ENCODE results near the gene TNFSF10. TPM values are rescaled to one million over a fixed set of nuclear protein-coding genes. Genes with fewer than 3 reads are reported as not detected.
A peak's percentile ranks its signal among the peaks of the same experiment; 100 is the strongest.

The TNFSF10 gene
- total and polyA plus RNA-seq, 9 of the 15 experiments (the other 6 are each of a cell fraction or from before 2014, with no cell fraction given) = 0.07 to 1.3 (median 0.27) TPM; not detected in 1

DNA sequence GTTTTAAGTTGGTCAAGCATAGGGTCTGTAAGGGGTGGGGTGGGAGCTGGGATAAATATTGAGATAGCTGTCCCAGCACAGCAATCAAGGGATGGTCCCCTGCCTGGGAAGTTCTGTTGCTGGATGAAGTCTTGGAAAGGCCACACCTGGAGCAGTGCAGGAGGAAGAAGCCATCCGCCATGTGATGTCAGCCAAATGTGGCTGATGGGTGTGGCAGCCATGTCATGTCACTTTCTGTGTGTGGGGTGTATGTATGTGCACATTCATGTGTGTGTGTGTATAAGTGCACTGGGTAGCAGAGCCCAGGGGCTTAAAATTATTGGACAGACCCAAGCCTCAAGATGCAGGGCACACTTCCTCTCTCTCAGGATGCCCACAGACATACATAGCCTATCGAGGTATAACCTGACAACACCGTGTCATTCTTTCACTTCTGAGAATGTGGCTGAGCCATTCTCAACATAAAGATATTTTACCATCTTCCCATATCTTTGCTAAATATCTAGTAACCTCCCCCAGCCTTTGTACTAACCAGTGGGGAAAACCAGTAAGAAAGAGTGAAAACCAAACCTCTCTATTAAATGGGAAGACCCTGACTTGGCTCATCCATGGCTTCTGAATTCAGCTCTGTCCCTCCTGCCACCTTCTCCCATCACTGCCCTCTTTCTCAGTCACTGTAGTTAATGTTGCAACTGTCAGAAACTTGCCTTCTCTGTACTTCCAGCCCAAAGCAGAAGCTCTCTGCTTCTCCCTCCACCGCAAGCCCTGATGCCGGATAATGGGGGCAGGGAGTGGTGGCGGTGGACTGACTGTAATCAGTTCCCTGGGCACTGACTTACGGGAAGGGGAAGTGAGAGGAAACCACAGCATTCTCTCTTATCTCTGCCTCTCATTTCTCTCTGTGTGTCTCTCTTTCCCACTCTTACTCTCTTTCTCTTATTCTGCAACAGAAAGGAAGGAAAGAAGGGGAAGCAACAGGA lies 11.2 kb downstream of the TNFSF10 start (continued):
- TF ChIP-seq, protein P1, sequence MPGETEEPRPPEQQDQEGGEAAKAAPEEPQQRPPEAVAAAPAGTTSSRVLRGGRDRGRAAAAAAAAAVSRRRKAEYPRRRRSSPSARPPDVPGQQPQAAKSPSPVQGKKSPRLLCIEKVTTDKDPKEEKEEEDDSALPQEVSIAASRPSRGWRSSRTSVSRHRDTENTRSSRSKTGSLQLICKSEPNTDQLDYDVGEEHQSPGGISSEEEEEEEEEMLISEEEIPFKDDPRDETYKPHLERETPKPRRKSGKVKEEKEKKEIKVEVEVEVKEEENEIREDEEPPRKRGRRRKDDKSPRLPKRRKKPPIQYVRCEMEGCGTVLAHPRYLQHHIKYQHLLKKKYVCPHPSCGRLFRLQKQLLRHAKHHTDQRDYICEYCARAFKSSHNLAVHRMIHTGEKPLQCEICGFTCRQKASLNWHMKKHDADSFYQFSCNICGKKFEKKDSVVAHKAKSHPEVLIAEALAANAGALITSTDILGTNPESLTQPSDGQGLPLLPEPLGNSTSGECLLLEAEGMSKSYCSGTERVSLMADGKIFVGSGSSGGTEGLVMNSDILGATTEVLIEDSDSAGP (CRISPR knock-in tag; IDR thresholded peaks at IDR 0.05) = no peak
- no peak for TF ChIP-seq PPARD (CRISPR knock-in tag; IDR thresholded peaks at IDR 0.05)
- no peak for TF ChIP-seq FOXJ2 (tag; IDR thresholded peaks at IDR 0.05)
- TF ChIP-seq TRIM24 (IDR thresholded peaks at IDR 0.05) = peak in 1 of 2 experiments; percentile 40; a peak in 1 of 4 replicates
- TF ChIP-seq HMGN3 (IDR thresholded peaks at IDR 0.05; ENCODE audit: borderline replicate concordance, extremely low read depth, insufficient read length, low read depth, low read length) = no peak
- no peak for TF ChIP-seq SP1 (CRISPR knock-in tag; IDR thresholded peaks at IDR 0.05)
- TF ChIP-seq MITF (IDR thresholded peaks at IDR 0.05) = no peak
- no peak for TF ChIP-seq ZBTB1 (CRISPR knock-in tag; IDR thresholded peaks at IDR 0.05; ENCODE audit: borderline replicate concordance, low read depth)
- TF ChIP-seq CHD2 (IDR thresholded peaks at IDR 0.05; ENCODE audit: low read depth, low read length) = no peak
- TF ChIP-seq ZNF407 (IDR thresholded peaks at IDR 0.05; ENCODE audit: low read depth) = no peak
- no peak for TF ChIP-seq E2F4 (CRISPR knock-in tag; IDR thresholded peaks at IDR 0.05; ENCODE audit: low read depth)
- no peak for TF ChIP-seq ZNF507 (tag; conservative IDR thresholded peaks at IDR 0.05)

Measured in K562 (cell line).